A549 (cell line): ENCODE measurements around the gene ASPSCR1. TPM values are rescaled to one million over a fixed set of nuclear protein-coding genes. Genes with fewer than 3 reads are reported as not detected.

Source experiments
- ATAC-seq, 2 experiments: fragments of 200-7000 bp in 1 of 2; fragments of >200 bp in 1 of 2; cut with Nextera tagmentation in 1 of 2; cut with Tn5 transposase in 1 of 2; 3 replicates each; pipeline versions ENCODE4 v1.8.0 to v1.9.1; 2018 to 2020; ENCODE audit warnings: mild to moderate bottlenecking in 1 of 2, moderate library complexity in 1 of 2
- CTCF ChIA-PET: fragments of 300-600 bp; sonication (Branson Sonifier 250); formaldehyde crosslinking; extraction: SDS; loops from one replicate; lab custom pipeline; 2021; ENCODE audit warnings: antibody characterized with exemption, inconsistent platforms; lab: Yijun Ruan, JAX
- POLR2A ChIA-PET: fragments of 350-600 bp; formaldehyde crosslinking; extraction: SDS; loops from one replicate; lab custom pipeline; 2021; ENCODE audit warnings: antibody characterized with exemption, inconsistent platforms; lab: Yijun Ruan, JAX
- DNase-seq, 2 experiments: peaks; one replicate each; pipeline versions ENCODE4 v3.0.0 to v3.0.0-alpha.2; 2011 to 2016; ENCODE audit warnings: low read depth in 1 of 2, low spot score in 1 of 2
- FAIRE-seq: peaks from 2 replicates; lab custom pipeline; 2011; peaks lifted over from hg19 to GRCh38; lab: Jason Lieb, UNC
- H3K27ac ChIP-seq, 2 experiments: fragments of >200 bp; sonication (Bioruptor Twin); formaldehyde crosslinking; 3 replicates each; pipeline ENCODE4 v1.5.1; 2016 to 2017
- H3K4me1 ChIP-seq: fragments of >200 bp; sonication (Bioruptor Twin); formaldehyde crosslinking; 3 replicates; pipeline ENCODE4 v1.6.1; 2016
- H3K4me2 ChIP-seq: fragments of >200 bp; sonication (Bioruptor Twin); formaldehyde crosslinking; 3 replicates; pipeline ENCODE4 v1.6.1; 2016
- H3K4me3 ChIP-seq: fragments of >200 bp; sonication (Bioruptor Twin); formaldehyde crosslinking; 3 replicates; pipeline ENCODE4 v1.5.1; 2016
- H3K9me3 ChIP-seq: fragments of >200 bp; sonication (Bioruptor Twin); formaldehyde crosslinking; 3 replicates; pipeline ENCODE4 v1.6.1; 2016
- BCL3 ChIP-seq: fragments of >200 bp; sonication (Bioruptor Twin); formaldehyde crosslinking; IDR thresholded peaks from 3 replicates; pipeline ENCODE4 v1.6.1; 2016
- CHD2 ChIP-seq: fragments of 150-350 bp; IDR thresholded peaks from 2 replicates; pipeline ENCODE4 v1.6.1; 2014; ENCODE audit warnings: low read length; ENCODE audit not compliant: partially characterized antibody
- FOSL2 ChIP-seq, 2 experiments: fragments of 450-650 bp in 1 of 2; fragments of >200 bp in 1 of 2; sonication (Bioruptor Twin) in 1 of 2; formaldehyde crosslinking; IDR thresholded peaks; 2 replicates each; pipeline versions ENCODE4 v1.5.0 to v1.6.1; 2016 to 2020; ENCODE audit warnings: mild to moderate bottlenecking in 1 of 2, moderate library complexity in 1 of 2
- HES2 ChIP-seq: fragments of >200 bp; sonication (Bioruptor Twin); formaldehyde crosslinking; IDR thresholded peaks from 2 replicates; pipeline ENCODE4 v1.6.1; 2016
- HEYL ChIP-seq: fragments of 250-450 bp; sonication (Bioruptor Pico); IDR thresholded peaks from 2 replicates; pipeline ENCODE4 v1.8.0; 2021; ENCODE audit warnings: mild to moderate bottlenecking, moderate library complexity
- HMGXB4 ChIP-seq: fragments of 250-450 bp; sonication (Bioruptor Pico); IDR thresholded peaks from 2 replicates; pipeline ENCODE4 v1.5.0; 2021; ENCODE audit warnings: mild to moderate bottlenecking, moderate library complexity, borderline replicate concordance
- HOXA7 ChIP-seq: fragments of 250-450 bp; sonication (Bioruptor Pico); IDR thresholded peaks from 2 replicates; pipeline ENCODE4 v1.5.0; 2020; ENCODE audit warnings: mild to moderate bottlenecking, moderate library complexity
- HOXB5 ChIP-seq: fragments of 250-450 bp; sonication (Bioruptor Pico); IDR thresholded peaks from 2 replicates; pipeline ENCODE4 v1.5.0; 2020; ENCODE audit warnings: mild to moderate bottlenecking, moderate library complexity
- JUNB ChIP-seq: fragments of >200 bp; sonication (Bioruptor Twin); formaldehyde crosslinking; IDR thresholded peaks from 2 replicates; pipeline ENCODE4 v1.6.1; 2016
- KDM5A ChIP-seq: fragments of 200-600 bp; sonication (generic); IDR thresholded peaks from 2 replicates; pipeline ENCODE4 v1.6.1; 2016; ENCODE audit warnings: antibody characterized with exemption, mild to moderate bottlenecking
- MYC ChIP-seq: IDR thresholded peaks from 2 replicates; pipeline ENCODE4 v1.6.1; 2012; ENCODE audit warnings: mild to moderate bottlenecking, inconsistent platforms, low read length, improper control_type of control experiment, borderline replicate concordance
- NFE2L2 ChIP-seq: fragments of 150-350 bp; conservative IDR thresholded peaks from 2 replicates; pipeline ENCODE4 v1.6.1; 2014; ENCODE audit warnings: low read length
- POLR2AphosphoS2 ChIP-seq: conservative IDR thresholded peaks from 2 replicates; pipeline ENCODE4 v1.6.1; 2012; ENCODE audit warnings: low read length, improper control_type of control experiment, inconsistent platforms
- RCOR1 ChIP-seq: fragments of 150-350 bp; IDR thresholded peaks from 2 replicates; pipeline ENCODE4 v1.6.1; 2014; ENCODE audit warnings: antibody characterized with exemption, low read length, low read depth
- WGBS: methylation state at CpG from one replicate; pipeline ENCODE4 v1.1.6; 2017; ENCODE audit errors: missing lambda C conversion rate; 5-methylcytosine and 5-hydroxymethylcytosine counted together
- polyA plus RNA-seq, 4 experiments: library from polyadenylated mRNA; depleted of rRNA in 3 of 4; stranded (reverse); fragments of >200 nt; fragmentation: RNase III in 1 of 4; extraction: RNeasy Plus Mini Kit Qiagen cat#74134 plus additional on column Dnase treatment in 1 of 4; gene quantifications; 2 replicates in 3 of 4; 3 replicates in 1 of 4; pipeline ENCODE4 v1.2.3, GENCODE V29; 2011 to 2017

The ASPSCR1 gene
- polyA plus RNA-seq, 2 of the 4 experiments (the other 2 are of a cell fraction), result 12.3 to 25.7 TPM

GRCh38 chr17:81941484-81942166 lies 35.8 kb upstream of the ASPSCR1 start:
- ChIA-PET CTCF (interaction anchor here (1.0 to 17.3 kb wide), 6 partner anchors 9 to 89 kb away, joined by 3 to 170 read pairs (median 8); partner anchors contain the start of genes CENPX, LRRC45, MAFG and NOTUM), POLR2A (no interaction called here)
- TF ChIP-seq HMGXB4 (no peak), HEYL (CRISPR knock-in tag) (no peak), KDM5A (no peak), HOXB5 (CRISPR knock-in tag) (no peak)
- no peak overlapping the region for H3K27ac ChIP-seq
- H3K4me1 ChIP-seq, result peaks cover 5% of the 10 kb centered on the region; the same call in 2 of the 3 replicates
- ATAC-seq (no peak), FAIRE-seq (no peak), DNase-seq (no peak)
- no peaks in the 10 kb centered on the region for H3K9me3 ChIP-seq
- WGBS, result 62% methylated on average over 30 of the region's 30 CpGs
- H3K4me2 ChIP-seq, result no peak overlapping the region
- no peak overlapping the region for H3K4me3 ChIP-seq

- no peak for ATAC-seq
These were observed 35.3 kb upstream of the ASPSCR1 start for GRCh38 chr17:81942167-81942553.

GRCh38 chr17:81944858-81945257 lies 32.6 kb upstream of the ASPSCR1 start:
- Histone ChIP-seq H3K4me2 (no peak overlapping the region), H3K27ac (no peak overlapping the region), H3K4me3 (no peak overlapping the region), H3K4me1 (no peaks in the 10 kb centered on the region), H3K9me3 (no peaks in the 10 kb centered on the region)
- ChIA-PET POLR2A (no interaction called here), CTCF (interaction anchor here (0.9 to 17.3 kb wide), 8 partner anchors 13 to 85 kb away, joined by 3 to 170 read pairs (median 5); partner anchors contain the start of genes CENPX, LRRC45, MAFG and NOTUM)
- FAIRE-seq (no peak), ATAC-seq (no peak)
- WGBS, result 77% methylated on average over 9 of the region's 9 CpGs
- TF ChIP-seq HEYL (CRISPR knock-in tag) (no peak), HMGXB4 (no peak), HOXA7 (CRISPR knock-in tag) (no peak), JUNB (no peak), RCOR1 (no peak), FOSL2 (IDR thresholded peaks at IDR 0.05) (no peak), FOSL2 (CRISPR knock-in tag; IDR thresholded peaks at IDR 0.05) (no peak), NFE2L2 (no peak)
- TF ChIP-seq, all 56 proteins: peak for 0
- DNase-seq, result no peak

More at GRCh38 chr17:81942167-81942553, 35.3 kb upstream of the ASPSCR1 start:
- no peak for FAIRE-seq
- H3K9me3 ChIP-seq, result no peaks in the 10 kb centered on the region
- CTCF ChIA-PET, result interaction anchor here (0.6 to 17.3 kb wide), 10 partner anchors 8 to 433 kb away, joined by 3 to 170 read pairs (median 4); partner anchors contain the start of genes CENPX, LRRC45, MAFG and NOTUM
- TF ChIP-seq CHD2 (no peak), HES2 (no peak), BCL3 (no peak), MYC (no peak), POLR2AphosphoS2 (no peak)
- TF ChIP-seq, all 56 proteins: peak for 0
- WGBS, result 61% methylated on average over 12 of the region's 12 CpGs
- POLR2A ChIA-PET, result no interaction called here
- peaks cover 4% of the 10 kb centered on the region; the same call in 2 of the 3 replicates for H3K4me1 ChIP-seq
- no peak overlapping the region for H3K27ac ChIP-seq
- DNase-seq, result no peak
- H3K4me3 ChIP-seq, result no peak overlapping the region
- H3K4me2 ChIP-seq, result no peak overlapping the region
